ENCODE results near the gene GALNTL6.

GRCh38 chr4:172630280-172630679, 817.1 kb downstream of the GALNTL6 start:
- no peak for TF ChIP-seq CTCF (IDR thresholded peaks at IDR 0.05)
- no peak for TF ChIP-seq POLR2A (IDR thresholded peaks at IDR 0.05)

All from lower leg skin (tissue), 3 donors.